Measurements from ENCODE around the gene TLE4.
"Not testable (repeated sequence)": the region's sequence is repeated elsewhere in the genome, so short reads cannot be mapped to it uniquely, and the experiment has no call there.

The TLE4 gene

GRCh38 chr9:79633558-79633957, 61.8 kb downstream of the TLE4 start:
- DNase-seq (ENCODE audit: low read depth): no peak
- TF ChIP-seq CTCF (conservative IDR thresholded peaks at IDR 0.05; ENCODE audit: low read depth, low read length): no peak
- no peak overlapping the region for H3K4me3 ChIP-seq (ENCODE audit: low read depth, low read length)

GRCh38 chr9:79637177-79637925, 65.6 kb downstream of the TLE4 start:
- TF ChIP-seq CTCF (conservative IDR thresholded peaks at IDR 0.05; ENCODE audit: low read depth, low read length): no peak
- no peak overlapping the region for H3K4me3 ChIP-seq (ENCODE audit: low read depth, low read length)
- peak; percentile 37 for DNase-seq (ENCODE audit: low read depth)

GRCh38 chr9:79638806-79639205, 67.0 kb downstream of the TLE4 start:
- no peak for TF ChIP-seq CTCF (conservative IDR thresholded peaks at IDR 0.05; ENCODE audit: low read depth, low read length)
- no peak overlapping the region for H3K4me3 ChIP-seq (ENCODE audit: low read depth, low read length)
- DNase-seq (ENCODE audit: low read depth): no peak

- no peak for DNase-seq (ENCODE audit: low read depth)
- no peak for TF ChIP-seq CTCF (conservative IDR thresholded peaks at IDR 0.05; ENCODE audit: low read depth, low read length)
- H3K4me3 ChIP-seq (ENCODE audit: low read depth, low read length): no peak overlapping the region
Measured at GRCh38 chr9:79639354-79639753, 67.6 kb downstream of the TLE4 start.

GRCh38 chr9:79640067-79640466, 68.3 kb downstream of the TLE4 start:
- not testable (repeated sequence) for H3K4me3 ChIP-seq (ENCODE audit: low read depth, low read length); DNase-seq (ENCODE audit: low read depth)

- no peak for TF ChIP-seq CTCF (conservative IDR thresholded peaks at IDR 0.05; ENCODE audit: low read depth, low read length)
- H3K4me3 ChIP-seq (ENCODE audit: low read depth, low read length): no peak overlapping the region
- DNase-seq (ENCODE audit: low read depth): no peak
Measured at GRCh38 chr9:79641070-79641469, 69.3 kb downstream of the TLE4 start.

- no peak for DNase-seq (ENCODE audit: low read depth)
- TF ChIP-seq CTCF (conservative IDR thresholded peaks at IDR 0.05; ENCODE audit: low read depth, low read length): no peak
- H3K4me3 ChIP-seq (ENCODE audit: low read depth, low read length): no peak overlapping the region
Measured at GRCh38 chr9:79642671-79643070, 70.9 kb downstream of the TLE4 start.

All from choroid plexus epithelial cell (primary cell).